ENCODE measurements around the gene HDAC3.

DNA sequence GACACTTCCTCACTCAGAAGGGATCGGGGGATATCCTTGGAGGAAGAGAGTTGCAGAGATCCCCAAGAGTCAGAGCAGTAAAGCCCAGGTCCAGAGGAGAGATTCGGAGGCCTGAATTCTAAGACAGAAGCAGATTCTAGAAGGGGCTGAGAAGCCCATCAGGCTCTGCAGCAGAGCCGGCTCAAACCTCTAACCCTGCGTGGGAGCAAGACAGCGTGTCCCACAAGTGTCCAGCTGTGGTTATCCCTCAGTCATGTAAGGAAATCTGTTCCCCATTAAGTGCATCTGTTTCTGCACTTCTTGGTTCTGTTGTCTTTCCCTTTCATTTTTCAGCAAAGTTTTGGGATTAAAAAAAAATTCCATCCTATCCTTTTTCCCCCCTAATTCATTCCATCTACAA, 13.0 kb downstream of the HDAC3 start:
- TF ChIP-seq, protein P1, sequence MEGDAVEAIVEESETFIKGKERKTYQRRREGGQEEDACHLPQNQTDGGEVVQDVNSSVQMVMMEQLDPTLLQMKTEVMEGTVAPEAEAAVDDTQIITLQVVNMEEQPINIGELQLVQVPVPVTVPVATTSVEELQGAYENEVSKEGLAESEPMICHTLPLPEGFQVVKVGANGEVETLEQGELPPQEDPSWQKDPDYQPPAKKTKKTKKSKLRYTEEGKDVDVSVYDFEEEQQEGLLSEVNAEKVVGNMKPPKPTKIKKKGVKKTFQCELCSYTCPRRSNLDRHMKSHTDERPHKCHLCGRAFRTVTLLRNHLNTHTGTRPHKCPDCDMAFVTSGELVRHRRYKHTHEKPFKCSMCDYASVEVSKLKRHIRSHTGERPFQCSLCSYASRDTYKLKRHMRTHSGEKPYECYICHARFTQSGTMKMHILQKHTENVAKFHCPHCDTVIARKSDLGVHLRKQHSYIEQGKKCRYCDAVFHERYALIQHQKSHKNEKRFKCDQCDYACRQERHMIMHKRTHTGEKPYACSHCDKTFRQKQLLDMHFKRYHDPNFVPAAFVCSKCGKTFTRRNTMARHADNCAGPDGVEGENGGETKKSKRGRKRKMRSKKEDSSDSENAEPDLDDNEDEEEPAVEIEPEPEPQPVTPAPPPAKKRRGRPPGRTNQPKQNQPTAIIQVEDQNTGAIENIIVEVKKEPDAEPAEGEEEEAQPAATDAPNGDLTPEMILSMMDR (conservative IDR thresholded peaks at IDR 0.05; ENCODE audit: low read length) = no peak
- no peak for TF ChIP-seq EZH2phosphoT487 (IDR thresholded peaks at IDR 0.05; ENCODE audit: borderline replicate concordance)

All from Loucy (cell line).